PC-3 (cell line): Measurements from ENCODE around the gene MAFB. TPM values are rescaled to one million over a fixed set of nuclear protein-coding genes. Genes with fewer than 3 reads are reported as not detected.

Experiments
- ATAC-seq: fragments of 200-7000 bp; cut with Tn5 transposase; 2 replicates; pipeline ENCODE4 v1.9.1; 2020; ENCODE audit warnings: mild to moderate bottlenecking, moderate library complexity
- BruUV-seq: library from RNA; stranded (reverse); fragments of 400-500 nt; replicated peaks from 2 replicates; lab custom pipeline; 2021; lab: Mats Ljungman, UMichigan
- CTCF ChIA-PET: fragments of 300-600 bp; sonication (Branson Sonifier 250); formaldehyde crosslinking; loops from one replicate; lab custom pipeline; 2022; ENCODE audit warnings: antibody characterized with exemption; lab: Charles Lee
- POLR2A ChIA-PET: fragments of 300-600 bp; sonication (Branson Sonifier 250); formaldehyde crosslinking; loops from one replicate; lab custom pipeline; 2022; ENCODE audit warnings: antibody characterized with exemption; ENCODE audit not compliant: unreplicated experiment; lab: Charles Lee
- DNase-seq: peaks from one replicate; pipeline ENCODE4 v3.0.0-alpha.2; 2015
- H2AFZ ChIP-seq: fragments of 300-600 bp; sonication (generic); 2 replicates; pipeline ENCODE4 v1.6.0; 2016; ENCODE audit warnings: antibody characterized with exemption, low read length
- H3F3A ChIP-seq: fragments of 300-600 bp; sonication (generic); one replicate; pipeline ENCODE4 v1.6.0; 2017; ENCODE audit warnings: antibody characterized with exemption, low read length, control low read depth, mild to moderate bottlenecking; ENCODE audit not compliant: unreplicated experiment
- H3K27ac ChIP-seq: fragments of 300-600 bp; sonication (generic); 2 replicates; pipeline ENCODE4 v1.5.1; 2016; ENCODE audit warnings: mild to moderate bottlenecking, low read length
- H3K27me3 ChIP-seq: fragments of 300-600 bp; sonication (generic); 2 replicates; pipeline ENCODE4 v1.6.1; 2016; ENCODE audit warnings: low read length, mixed read lengths
- H3K36me3 ChIP-seq: fragments of 300-600 bp; sonication (generic); 2 replicates; pipeline ENCODE4 v1.6.1; 2016; ENCODE audit warnings: low read depth, mixed run types, low read length, mixed read lengths
- H3K4me1 ChIP-seq: fragments of 300-600 bp; sonication (generic); 2 replicates; pipeline ENCODE4 v1.5.1; 2016; ENCODE audit warnings: low read length; ENCODE audit not compliant: insufficient read depth
- H3K4me2 ChIP-seq: fragments of 300-600 bp; sonication (generic); 2 replicates; pipeline ENCODE4 v1.6.0; 2016; ENCODE audit warnings: low read length
- H3K4me3 ChIP-seq: fragments of 300-600 bp; sonication (generic); 2 replicates; pipeline ENCODE4 v1.5.1; 2016; ENCODE audit warnings: mild to moderate bottlenecking, low read length, mixed read lengths
- H3K79me2 ChIP-seq: fragments of 300-600 bp; sonication (generic); 2 replicates; pipeline ENCODE4 v1.6.1; 2017; ENCODE audit warnings: low read length, mixed read lengths
- H3K9ac ChIP-seq: fragments of 300-600 bp; sonication (generic); 2 replicates; pipeline ENCODE4 v1.6.0; 2016; ENCODE audit warnings: mild to moderate bottlenecking, low read length
- H3K9me2 ChIP-seq: fragments of 300-600 bp; sonication (generic); replicated peaks from 2 replicates; pipeline ENCODE4 v1.6.1; 2016; ENCODE audit warnings: mixed run types, low read length, mixed read lengths
- H3K9me3 ChIP-seq: fragments of 300-600 bp; sonication (generic); 2 replicates; pipeline ENCODE4 v1.6.1; 2016; ENCODE audit warnings: low read length, mixed read lengths
- H4K20me1 ChIP-seq: fragments of 300-600 bp; sonication (generic); 2 replicates; pipeline ENCODE4 v1.6.1; 2016; ENCODE audit warnings: low read length, mixed read lengths
- EZH2 ChIP-seq: fragments of 300-600 bp; sonication (generic); IDR thresholded peaks from one replicate; pipeline ENCODE4 v1.6.1; 2017; ENCODE audit warnings: antibody characterized with exemption, mild to moderate bottlenecking, low read length; ENCODE audit not compliant: unreplicated experiment
- EZH2phosphoT487 ChIP-seq: fragments of 300-600 bp; sonication (generic); IDR thresholded peaks from 2 replicates; pipeline ENCODE4 v1.6.1; 2018; ENCODE audit warnings: mild to moderate bottlenecking, antibody characterized with exemption, low read length, borderline replicate concordance
- intact Hi-C: fragments of 100-400 bp; cut with micrococcal nuclease; formaldehyde crosslinking; loops from 2 replicates; pipeline ENCODE4 v1.9.0; 2023
- total RNA-seq: library from RNA; depleted of rRNA; stranded (reverse); fragments of >200 nt; gene quantifications from 2 replicates; pipeline ENCODE4 v1.2.3, GENCODE V29; 2014
- TF ChIP-seq, protein P1 (sequence below): fragments of 300-600 bp; sonication (generic); conservative IDR thresholded peaks from 2 replicates; pipeline ENCODE4 v1.5.1; 2017; ENCODE audit warnings: antibody characterized with exemption, low read depth, mild to moderate bottlenecking, low read length

Gene MAFB
- total RNA-seq, 1 experiment from 2014 or later, result 0.04 TPM

DNA sequence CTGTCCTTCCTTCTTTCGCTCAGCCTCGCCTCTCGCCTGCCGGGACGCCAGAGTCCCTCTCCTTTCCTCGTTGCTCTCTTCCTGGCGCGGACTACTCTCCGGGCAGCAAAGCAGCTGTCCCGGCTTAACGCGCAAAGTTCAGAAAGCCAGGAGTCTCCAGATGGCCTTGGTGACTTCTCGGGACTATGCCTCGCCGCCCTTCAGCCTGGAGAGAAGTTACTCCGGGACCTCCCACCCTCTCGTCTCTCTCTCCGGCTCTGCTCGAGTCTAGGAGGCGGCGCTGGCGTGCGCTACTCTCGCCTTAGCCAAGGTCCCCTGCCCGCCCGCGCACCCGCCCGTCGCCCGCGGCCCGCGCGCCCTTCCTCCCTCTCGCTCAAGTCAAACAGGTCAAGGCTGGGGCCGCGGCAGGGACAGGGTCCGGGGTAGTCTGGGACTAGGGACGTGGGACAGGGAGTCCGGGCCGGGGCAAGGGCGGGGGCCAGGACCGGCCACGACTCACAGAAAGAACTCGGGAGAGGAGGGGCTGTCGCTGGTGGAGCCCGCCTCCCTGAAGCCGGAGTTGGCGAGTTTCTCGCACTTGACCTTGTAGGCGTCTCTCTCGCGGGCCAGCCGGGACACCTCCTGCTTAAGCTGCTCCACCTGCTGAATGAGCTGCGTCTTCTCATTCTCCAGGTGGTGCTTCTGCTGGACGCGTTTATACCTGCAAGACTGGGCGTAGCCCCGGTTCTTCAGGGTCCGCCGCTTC is 1.5 kb downstream of the MAFB start:
- Histone ChIP-seq H3K4me2 (no peak overlapping the region), H3K9ac (no peak overlapping the region), H3K4me3 (no peak overlapping the region), H3K79me2 (no peaks in the 10 kb centered on the region), H3K27ac (no peak overlapping the region), H3K9me3 (no peaks in the 10 kb centered on the region), H3K4me1 (no peaks in the 10 kb centered on the region), H2AFZ (no peak overlapping the region), H3K9me2 (no peaks in the 10 kb centered on the region), H3K36me3 (no peaks in the 10 kb centered on the region), H4K20me1 (no peaks in the 10 kb centered on the region), H3K27me3 (peaks cover 76% of the 10 kb centered on the region), H3F3A (no peaks in the 10 kb centered on the region)
- DNase-seq (no peak), ATAC-seq (no peak)
- POLR2A ChIA-PET, result no interaction called here
- no TSS peak for BruUV-seq
- no peak for TF ChIP-seq EZH2phosphoT487
- TF ChIP-seq, protein P1, sequence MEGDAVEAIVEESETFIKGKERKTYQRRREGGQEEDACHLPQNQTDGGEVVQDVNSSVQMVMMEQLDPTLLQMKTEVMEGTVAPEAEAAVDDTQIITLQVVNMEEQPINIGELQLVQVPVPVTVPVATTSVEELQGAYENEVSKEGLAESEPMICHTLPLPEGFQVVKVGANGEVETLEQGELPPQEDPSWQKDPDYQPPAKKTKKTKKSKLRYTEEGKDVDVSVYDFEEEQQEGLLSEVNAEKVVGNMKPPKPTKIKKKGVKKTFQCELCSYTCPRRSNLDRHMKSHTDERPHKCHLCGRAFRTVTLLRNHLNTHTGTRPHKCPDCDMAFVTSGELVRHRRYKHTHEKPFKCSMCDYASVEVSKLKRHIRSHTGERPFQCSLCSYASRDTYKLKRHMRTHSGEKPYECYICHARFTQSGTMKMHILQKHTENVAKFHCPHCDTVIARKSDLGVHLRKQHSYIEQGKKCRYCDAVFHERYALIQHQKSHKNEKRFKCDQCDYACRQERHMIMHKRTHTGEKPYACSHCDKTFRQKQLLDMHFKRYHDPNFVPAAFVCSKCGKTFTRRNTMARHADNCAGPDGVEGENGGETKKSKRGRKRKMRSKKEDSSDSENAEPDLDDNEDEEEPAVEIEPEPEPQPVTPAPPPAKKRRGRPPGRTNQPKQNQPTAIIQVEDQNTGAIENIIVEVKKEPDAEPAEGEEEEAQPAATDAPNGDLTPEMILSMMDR, result no peak
- no peak for TF ChIP-seq EZH2
- CTCF ChIA-PET, result no interaction called here
- intact Hi-C loops, result no loop called here

DNA sequence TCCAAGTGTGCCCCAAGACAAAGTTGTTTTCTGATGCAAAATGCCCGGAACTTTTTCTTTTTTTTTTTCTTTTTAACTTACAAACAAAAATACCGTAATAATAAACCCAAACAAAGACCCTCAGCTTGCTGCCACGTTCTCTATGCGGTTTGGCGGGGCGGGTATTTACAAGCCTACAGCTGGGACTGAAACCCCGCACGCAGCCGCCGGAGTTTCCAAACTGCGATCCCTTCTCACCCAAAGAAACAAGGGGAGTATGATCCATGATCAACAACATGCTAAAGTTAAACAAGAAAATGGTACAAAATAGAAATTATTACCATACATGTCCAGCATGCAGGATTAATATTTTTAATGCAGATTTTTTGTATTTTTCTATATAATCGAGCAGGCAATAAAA is 2.1 kb downstream of the MAFB start:
- POLR2A ChIA-PET, result no interaction called here
- ATAC-seq (no peak), DNase-seq (no peak)
- H4K20me1 ChIP-seq, result no peaks in the 10 kb centered on the region
- H3K9me3 ChIP-seq, result no peaks in the 10 kb centered on the region
- H3K4me2 ChIP-seq, result no peak overlapping the region
- intact Hi-C loops, result no loop called here
- H3K9me2 ChIP-seq, result no peaks in the 10 kb centered on the region
- H3K4me1 ChIP-seq, result no peaks in the 10 kb centered on the region
- no peak for TF ChIP-seq EZH2phosphoT487
- no peak for TF ChIP-seq EZH2
- TF ChIP-seq, protein P1, result no peak
- H3K9ac ChIP-seq, result no peak overlapping the region
- H3F3A ChIP-seq, result no peaks in the 10 kb centered on the region
- H2AFZ ChIP-seq, result no peak overlapping the region
- CTCF ChIA-PET, result no interaction called here
- no peaks in the 10 kb centered on the region for H3K36me3 ChIP-seq
- no TSS peak for BruUV-seq
- no peak overlapping the region for H3K4me3 ChIP-seq
- no peaks in the 10 kb centered on the region for H3K79me2 ChIP-seq
- H3K27me3 ChIP-seq, result peaks cover 83% of the 10 kb centered on the region
- H3K27ac ChIP-seq, result no peak overlapping the region

DNA sequence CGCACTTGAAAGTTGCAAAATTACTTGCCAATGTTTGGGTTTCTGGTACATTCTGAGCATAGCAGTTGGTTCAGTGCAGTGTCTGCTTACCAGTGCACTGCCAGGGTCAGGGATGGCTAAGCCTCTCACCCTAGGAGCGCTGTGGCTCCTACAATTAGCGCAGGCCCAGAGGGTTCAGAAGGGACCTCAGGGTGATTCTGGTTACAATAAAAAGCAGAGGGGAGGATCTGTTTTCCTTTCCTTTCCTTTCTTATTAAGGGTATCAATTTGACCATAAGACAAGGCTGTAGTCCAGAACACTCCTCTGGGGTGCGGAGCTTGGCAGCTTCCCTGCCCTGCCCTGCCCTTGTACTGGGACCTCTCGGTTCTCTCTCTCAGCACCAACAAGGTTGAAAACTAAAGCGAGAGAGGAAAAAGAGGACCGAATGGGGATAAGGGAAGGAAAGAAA is 2.6 kb downstream of the MAFB start:
- Histone ChIP-seq H3K4me1 (no peaks in the 10 kb centered on the region), H3K4me2 (no peak overlapping the region), H4K20me1 (no peaks in the 10 kb centered on the region), H3F3A (no peaks in the 10 kb centered on the region), H3K27me3 (peaks cover 86% of the 10 kb centered on the region), H2AFZ (no peak overlapping the region), H3K27ac (no peak overlapping the region), H3K36me3 (no peaks in the 10 kb centered on the region), H3K4me3 (no peak overlapping the region), H3K79me2 (no peaks in the 10 kb centered on the region), H3K9me3 (no peaks in the 10 kb centered on the region), H3K9ac (no peak overlapping the region), H3K9me2 (no peaks in the 10 kb centered on the region)
- BruUV-seq, result no TSS peak
- DNase-seq (no peak), ATAC-seq (no peak)
- TF ChIP-seq, protein P1, result no peak
- TF ChIP-seq EZH2 (no peak), EZH2phosphoT487 (no peak)
- POLR2A ChIA-PET, result no interaction called here
- intact Hi-C loops, result no loop called here
- CTCF ChIA-PET, result no interaction called here
